Measurements from ENCODE around the gene PROK1.
"Not testable (repeated sequence)": the region's sequence is repeated elsewhere in the genome, so short reads cannot be mapped to it uniquely, and the experiment has no call there.

Gene PROK1

GRCh38 chr1:110434946-110435345 lies 16.0 kb upstream of the PROK1 start:
- no peak for DNase-seq

GRCh38 chr1:110436635-110437034 lies 14.3 kb upstream of the PROK1 start:
- no peak for DNase-seq

GRCh38 chr1:110437645-110438299 lies 13.2 kb upstream of the PROK1 start:
- DNase-seq = not testable (repeated sequence)

- no peak for DNase-seq
These were observed 12.1 kb upstream of the PROK1 start for GRCh38 chr1:110438893-110439292.

GRCh38 chr1:110439873-110440272 lies 11.1 kb upstream of the PROK1 start:
- DNase-seq = not testable (repeated sequence)

GRCh38 chr1:110440877-110441276 lies 10.1 kb upstream of the PROK1 start:
- no peak for DNase-seq

- DNase-seq = no peak
These were observed 9.1 kb upstream of the PROK1 start for GRCh38 chr1:110441888-110442287.

GRCh38 chr1:110443451-110443850 lies 7.5 kb upstream of the PROK1 start:
- no peak for DNase-seq

- DNase-seq = no peak
These were observed 6.4 kb upstream of the PROK1 start for GRCh38 chr1:110444561-110444960.

GRCh38 chr1:110449661-110450651 lies 993 bp upstream of the PROK1 start:
- DNase-seq = no peak

GRCh38 chr1:110452330-110452729 lies 1.4 kb downstream of the PROK1 start:
- no peak for DNase-seq

- no peak for DNase-seq
These were observed 2.9 kb downstream of the PROK1 start for GRCh38 chr1:110453829-110454228.

GRCh38 chr1:110454328-110454727 lies 3.4 kb downstream of the PROK1 start:
- DNase-seq = no peak

GRCh38 chr1:110455151-110455550 lies 4.2 kb downstream of the PROK1 start:
- no peak for DNase-seq

GRCh38 chr1:110457206-110457605 lies 6.3 kb downstream of the PROK1 start:
- no peak for DNase-seq

GRCh38 chr1:110460253-110461220 lies 9.6 kb downstream of the PROK1 start:
- DNase-seq = peak; percentile 57

GRCh38 chr1:110462093-110462492 lies 11.1 kb downstream of the PROK1 start:
- DNase-seq = no peak

- DNase-seq = no peak
These were observed 12.0 kb downstream of the PROK1 start for GRCh38 chr1:110462964-110463363.

GRCh38 chr1:110463725-110464124 lies 12.8 kb downstream of the PROK1 start:
- DNase-seq = no peak

GRCh38 chr1:110464340-110464739 lies 13.4 kb downstream of the PROK1 start:
- DNase-seq = no peak

GRCh38 chr1:110465038-110465813 lies 14.3 kb downstream of the PROK1 start:
- DNase-seq = no peak

- no peak for DNase-seq
These were observed 14.9 kb downstream of the PROK1 start for GRCh38 chr1:110465814-110466380.
